Fibroblast of lung (primary cell): Measurements from ENCODE around the gene TRIM67. TPM values are rescaled to one million over a fixed set of nuclear protein-coding genes. Genes with fewer than 3 reads are reported as not detected.

Experiments used
- DNase-seq, 2 donors: peaks; one replicate each; pipeline versions ENCODE4 v3.0.0 to v3.0.0-alpha.2; 2010; ENCODE audit warnings: low read depth in 2 of 2
- H2AFZ ChIP-seq: 2 replicates; pipeline ENCODE4 v1.5.1; 2012; ENCODE audit warnings: low read length, control low read depth, inconsistent platforms
- H3K27ac ChIP-seq: 2 replicates; pipeline ENCODE4 v1.5.1; 2011; ENCODE audit warnings: low read length, control low read depth; ENCODE audit not compliant: insufficient read depth
- H3K27me3 ChIP-seq: 2 replicates; pipeline ENCODE4 v1.5.1; 2011; ENCODE audit warnings: mild to moderate bottlenecking, low read length; ENCODE audit not compliant: control insufficient read depth, insufficient read depth
- H3K36me3 ChIP-seq: 2 replicates; pipeline ENCODE4 v1.5.1; 2011; ENCODE audit warnings: low read length; ENCODE audit not compliant: control insufficient read depth, insufficient read depth
- H3K4me1 ChIP-seq: 2 replicates; pipeline ENCODE4 v1.5.1; 2011; ENCODE audit warnings: low read length; ENCODE audit not compliant: control insufficient read depth, insufficient read depth; ENCODE audit errors: extremely low read depth
- H3K4me2 ChIP-seq: 2 replicates; pipeline ENCODE4 v1.5.1; 2011; ENCODE audit warnings: low read length, control low read depth; ENCODE audit not compliant: insufficient read depth; ENCODE audit errors: extremely low read depth
- H3K4me3 ChIP-seq, 4 experiments: fragments of 200-600 bp in 1 of 4; sonication (generic) in 1 of 4; replicated peaks in 1 of 4; 2 replicates each; pipeline ENCODE4 v1.5.1; 2011 to 2016; ENCODE audit warnings: low read length in 4 of 4, low read depth in 3 of 4, mild to moderate bottlenecking in 3 of 4, control low read depth in 2 of 4, inconsistent platforms in 1 of 4, mixed read lengths in 1 of 4; ENCODE audit not compliant: insufficient read depth in 1 of 4; ENCODE audit errors: control extremely low read depth in 1 of 4
- H3K79me2 ChIP-seq: 2 replicates; pipeline ENCODE4 v1.5.1; 2012; ENCODE audit warnings: mild to moderate bottlenecking, low read length, inconsistent platforms; ENCODE audit not compliant: control insufficient read depth, insufficient read depth
- H3K9ac ChIP-seq: 2 replicates; pipeline ENCODE4 v1.5.1; 2011; ENCODE audit warnings: mild to moderate bottlenecking, low read length, control low read depth; ENCODE audit not compliant: insufficient read depth
- H3K9me3 ChIP-seq: 2 replicates; pipeline ENCODE4 v1.5.1; 2012; ENCODE audit warnings: low read depth, low read length; ENCODE audit not compliant: control insufficient read depth, insufficient read depth
- H4K20me1 ChIP-seq: 2 replicates; pipeline ENCODE4 v1.5.1; 2011; ENCODE audit warnings: low read length; ENCODE audit not compliant: control insufficient read depth, insufficient read depth; ENCODE audit errors: extremely low read depth
- CTCF ChIP-seq, 2 donors: IDR thresholded peaks in 1 of 2; conservative IDR thresholded peaks in 1 of 2; 1 replicate in 1 of 2; 2 replicates in 1 of 2; pipeline ENCODE4 v1.5.1; 2011 to 2012; ENCODE audit warnings: low read length in 2 of 2, control low read depth in 1 of 2, inconsistent platforms in 1 of 2, low read depth in 1 of 2, mild to moderate bottlenecking in 1 of 2
- EZH2 ChIP-seq: IDR thresholded peaks from 2 replicates; pipeline ENCODE4 v1.5.1; 2012; ENCODE audit warnings: low read length, control low read depth, mild to moderate bottlenecking; ENCODE audit errors: missing control alignments
- polyA plus RNA-seq, 2 donors: library from polyadenylated mRNA; depleted of rRNA in 1 of 2; stranded (reverse) in 1 of 2; unstranded in 1 of 2; fragments of >200 nt; gene quantifications; 2 replicates each; pipeline ENCODE4 v1.2.1, GENCODE V29; 2011 to 2012; ENCODE audit warnings: missing spikeins in 1 of 2
- total RNA-seq: library from RNA; depleted of rRNA; stranded (reverse); fragments of >200 nt; gene quantifications from 2 replicates; pipeline ENCODE4 v1.2.1, GENCODE V29; 2014

The TRIM67 gene
- total and polyA plus RNA-seq, 2 donors (not counting 1 experiment from before 2014, with no cell fraction given): 0.02 to 0.17 TPM

GRCh38 chr1:231139659-231140654 is 21.9 kb upstream of the TRIM67 start:
- H3K9ac ChIP-seq: no peak overlapping the region
- peaks cover 3% of the 10 kb centered on the region for H3K4me1 ChIP-seq
- no peaks in the 10 kb centered on the region for H4K20me1 ChIP-seq
- DNase-seq: peak; percentile 93 to 99
- TF ChIP-seq CTCF (conservative IDR thresholded peaks at IDR 0.05 in 1 of 2, IDR thresholded peaks at IDR 0.05 in 1 of 2; ENCODE audit: low read depth in 1 of 2, low read length in 2 of 2) (no peak), EZH2 (no peak)
- H3K4me3 ChIP-seq: no peak overlapping the region
- H3K9me3 ChIP-seq: no peaks in the 10 kb centered on the region
- H2AFZ ChIP-seq: no peak overlapping the region
- no peaks in the 10 kb centered on the region for H3K79me2 ChIP-seq
- no peak overlapping the region for H3K4me2 ChIP-seq
- no peaks in the 10 kb centered on the region for H3K27me3 ChIP-seq
- no peaks in the 10 kb centered on the region for H3K36me3 ChIP-seq
- H3K27ac ChIP-seq: peak overlapping the region; percentile 11

GRCh38 chr1:231144416-231145193 is 17.3 kb upstream of the TRIM67 start:
- Histone ChIP-seq H3K79me2 (no peaks in the 10 kb centered on the region), H2AFZ (no peak overlapping the region), H3K9ac (no peak overlapping the region), H3K27me3 (no peaks in the 10 kb centered on the region), H3K9me3 (no peaks in the 10 kb centered on the region), H3K27ac (no peak overlapping the region), H4K20me1 (no peaks in the 10 kb centered on the region), H3K36me3 (no peaks in the 10 kb centered on the region), H3K4me1 (no peaks in the 10 kb centered on the region), H3K4me3 (no peak overlapping the region), H3K4me2 (no peak overlapping the region)
- no peak for TF ChIP-seq CTCF (conservative IDR thresholded peaks at IDR 0.05 in 1 of 2, IDR thresholded peaks at IDR 0.05 in 1 of 2; ENCODE audit: low read depth in 1 of 2, low read length in 2 of 2)
- TF ChIP-seq EZH2: no peak
- no peak for DNase-seq

- H3K27me3 ChIP-seq: no peaks in the 10 kb centered on the region
- H3K4me3 ChIP-seq: no peak overlapping the region
- H3K79me2 ChIP-seq: no peaks in the 10 kb centered on the region
- DNase-seq: no peak
- TF ChIP-seq CTCF (conservative IDR thresholded peaks at IDR 0.05 in 1 of 2, IDR thresholded peaks at IDR 0.05 in 1 of 2; ENCODE audit: low read depth in 1 of 2, low read length in 2 of 2) (no peak), EZH2 (no peak)
- H4K20me1 ChIP-seq: no peaks in the 10 kb centered on the region
- H2AFZ ChIP-seq: no peak overlapping the region
- H3K4me2 ChIP-seq: no peak overlapping the region
- no peaks in the 10 kb centered on the region for H3K9me3 ChIP-seq
- no peak overlapping the region for H3K9ac ChIP-seq
- H3K36me3 ChIP-seq: no peaks in the 10 kb centered on the region
- H3K27ac ChIP-seq: no peak overlapping the region
- H3K4me1 ChIP-seq: no peaks in the 10 kb centered on the region
These were observed 14.0 kb upstream of the TRIM67 start for GRCh38 chr1:231147896-231148295.
